ENCODE data around the gene GSK3A.

The GSK3A gene

GRCh38 chr19:42224940-42225717, 17.3 kb downstream of the GSK3A start:
- DNase-seq = no peak

- DNase-seq = no peak
Measured at GRCh38 chr19:42220751-42221097, 21.7 kb downstream of the GSK3A start.

GRCh38 chr19:42219812-42220750, 22.3 kb downstream of the GSK3A start, which contains the start of gene ZNF526:
Gene ZNF526 (plus strand): TSS chr19:42220312. CDS start chr19:42224404, 4,092 bp downstream.
- peak; percentile 97 for DNase-seq

GRCh38 chr19:42217520-42218437, 24.6 kb downstream of the GSK3A start, which contains the start of gene DEDD2:
Gene DEDD2 (minus strand): TSS chr19:42217677. CDS start chr19:42217007, 670 bp downstream.
- peak; percentile 99 for DNase-seq

GRCh38 chr19:42216653-42217519, 25.5 kb downstream of the GSK3A start:
- peak; percentile 20 for DNase-seq

- no peak for DNase-seq
Measured at GRCh38 chr19:42214810-42215485, 27.5 kb downstream of the GSK3A start.

GRCh38 chr19:42212886-42213285, 29.5 kb downstream of the GSK3A start:
- no peak for DNase-seq

GRCh38 chr19:42208612-42209011, 33.8 kb downstream of the GSK3A start:
- DNase-seq = no peak

GRCh38 chr19:42207767-42208271, 34.6 kb downstream of the GSK3A start:
- peak; percentile 71 for DNase-seq

- no peak for DNase-seq
Measured at GRCh38 chr19:42206871-42207755, 35.3 kb downstream of the GSK3A start.

- DNase-seq = no peak
Measured at GRCh38 chr19:42204664-42205063, 37.7 kb downstream of the GSK3A start.

GRCh38 chr19:42203700-42204099, 38.7 kb downstream of the GSK3A start:
- no peak for DNase-seq

GRCh38 chr19:42202290-42202880, 40.0 kb downstream of the GSK3A start:
- DNase-seq = no peak

GRCh38 chr19:42201489-42202289, 40.7 kb downstream of the GSK3A start:
- DNase-seq = no peak

GRCh38 chr19:42200116-42200715, 42.2 kb downstream of the GSK3A start:
- DNase-seq = no peak

GRCh38 chr19:42199440-42200115, 42.8 kb downstream of the GSK3A start:
- DNase-seq = no peak

Measured in fibroblast of skin of scalp (primary cell).